Large intestine (tissue), 3 donors: Measurements from ENCODE around the gene MAN1B1. TPM values are rescaled to one million over a fixed set of nuclear protein-coding genes. Genes with fewer than 3 reads are reported as not detected.

Source experiments
- DNase-seq, 2 donors: peaks; one replicate each; pipeline versions ENCODE4 v3.0.0 to v3.0.0-alpha.2; 2013
- H3K27ac ChIP-seq: one replicate; pipeline ENCODE4 v1.5.1; 2013; ENCODE audit warnings: low read length
- H3K27me3 ChIP-seq: 2 replicates; pipeline ENCODE4 v1.6.1; 2013; ENCODE audit warnings: low read length; ENCODE audit not compliant: control insufficient read depth, insufficient read depth
- H3K36me3 ChIP-seq: 2 replicates; pipeline ENCODE4 v1.6.1; 2013; ENCODE audit warnings: low read length; ENCODE audit not compliant: control insufficient read depth, insufficient read depth
- H3K4me1 ChIP-seq: one replicate; pipeline ENCODE4 v1.6.1; 2013; ENCODE audit warnings: low read length; ENCODE audit not compliant: control insufficient read depth, insufficient read depth
- H3K4me3 ChIP-seq: one replicate; pipeline ENCODE4 v1.5.1; 2013; ENCODE audit warnings: low read length
- H3K9me3 ChIP-seq: one replicate; pipeline ENCODE4 v1.6.1; 2013; ENCODE audit warnings: mild to moderate bottlenecking, low read depth, low read length, moderate library complexity; ENCODE audit not compliant: control insufficient read depth
- WGBS: methylation state at CpG from one replicate; pipeline ENCODE4 v1.1.5; 2013; ENCODE audit warnings: low lambda C conversion rate; ENCODE audit not compliant: insufficient coverage; 5-methylcytosine and 5-hydroxymethylcytosine counted together
- polyA plus RNA-seq: library from polyadenylated mRNA; unstranded; fragments of 120-200 nt; gene quantifications from one replicate; pipeline ENCODE4 v1.2.1, GENCODE V29; 2013

Gene MAN1B1
- polyA plus RNA-seq, 1 donor, result 39.5 TPM

DNA sequence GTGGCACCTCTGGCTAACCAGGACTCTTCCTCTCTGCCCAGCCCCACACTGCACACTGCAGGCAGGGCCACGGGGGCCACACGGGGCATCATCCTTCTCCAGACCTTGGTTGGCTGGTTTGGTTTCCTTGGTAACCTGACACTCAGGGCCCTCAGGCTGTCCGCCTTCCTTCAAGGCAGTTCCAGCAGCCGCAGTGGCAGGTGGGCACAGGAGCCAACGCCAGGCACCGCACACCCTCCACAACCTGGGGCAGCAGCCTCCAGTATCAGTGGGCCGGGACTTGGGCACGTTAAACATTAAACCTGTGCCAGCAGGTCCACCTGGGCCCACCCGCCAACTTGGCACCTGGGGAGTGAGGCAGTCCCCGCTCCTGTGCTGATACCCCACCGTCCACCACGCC lies 42.7 kb upstream of the MAN1B1 start:
- DNase-seq, result no peak
- Histone ChIP-seq H3K27me3 (peaks cover 53% of the 10 kb centered on the region), H3K4me3 (no peak overlapping the region), H3K9me3 (peaks cover 10% of the 10 kb centered on the region), H3K36me3 (no peaks in the 10 kb centered on the region), H3K4me1 (peaks cover 23% of the 10 kb centered on the region), H3K27ac (no peak overlapping the region)
- no CpG with 5 or more reads among the region's 12 CpGs for WGBS

DNA sequence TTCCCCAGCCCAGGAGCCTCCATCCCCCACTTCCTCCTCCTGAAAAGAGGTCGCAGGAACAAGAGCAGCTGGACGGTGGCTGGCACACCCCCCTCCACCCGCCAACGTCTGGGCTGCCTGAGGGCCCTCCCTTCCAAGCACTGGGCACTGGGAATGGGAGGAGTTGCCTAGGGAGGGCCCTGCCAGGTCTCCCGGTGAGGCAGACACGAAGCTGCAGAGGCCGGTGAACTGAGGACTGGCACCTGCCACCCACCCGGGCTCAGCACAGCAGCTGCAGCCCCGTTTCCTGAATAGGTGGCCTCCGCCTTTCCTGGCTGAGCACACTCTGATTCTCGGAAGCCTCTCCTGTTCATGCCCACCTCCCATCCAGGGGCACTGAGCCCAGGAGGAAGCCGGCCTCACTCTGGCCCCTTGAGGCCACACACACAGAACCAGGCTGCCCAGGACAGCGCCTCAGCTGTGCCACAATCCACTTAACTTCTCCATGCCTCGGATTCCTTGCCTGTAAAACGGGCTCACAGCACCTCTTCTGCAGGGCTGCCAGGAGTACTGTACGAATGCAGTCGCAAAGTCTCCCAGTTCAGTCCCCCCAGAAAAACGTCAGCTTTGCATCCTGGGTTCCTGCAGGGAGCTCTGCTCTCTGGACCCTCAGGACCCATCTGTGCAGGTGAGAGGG lies 42.1 kb upstream of the MAN1B1 start:
- Histone ChIP-seq H3K36me3 (no peaks in the 10 kb centered on the region), H3K4me3 (peak overlapping the region; percentile 28), H3K27me3 (peaks cover 59% of the 10 kb centered on the region), H3K4me1 (peaks cover 23% of the 10 kb centered on the region), H3K9me3 (peaks cover 12% of the 10 kb centered on the region), H3K27ac (no peak overlapping the region)
- WGBS, result no CpG with 5 or more reads among the region's 18 CpGs
- no peak for DNase-seq

DNA sequence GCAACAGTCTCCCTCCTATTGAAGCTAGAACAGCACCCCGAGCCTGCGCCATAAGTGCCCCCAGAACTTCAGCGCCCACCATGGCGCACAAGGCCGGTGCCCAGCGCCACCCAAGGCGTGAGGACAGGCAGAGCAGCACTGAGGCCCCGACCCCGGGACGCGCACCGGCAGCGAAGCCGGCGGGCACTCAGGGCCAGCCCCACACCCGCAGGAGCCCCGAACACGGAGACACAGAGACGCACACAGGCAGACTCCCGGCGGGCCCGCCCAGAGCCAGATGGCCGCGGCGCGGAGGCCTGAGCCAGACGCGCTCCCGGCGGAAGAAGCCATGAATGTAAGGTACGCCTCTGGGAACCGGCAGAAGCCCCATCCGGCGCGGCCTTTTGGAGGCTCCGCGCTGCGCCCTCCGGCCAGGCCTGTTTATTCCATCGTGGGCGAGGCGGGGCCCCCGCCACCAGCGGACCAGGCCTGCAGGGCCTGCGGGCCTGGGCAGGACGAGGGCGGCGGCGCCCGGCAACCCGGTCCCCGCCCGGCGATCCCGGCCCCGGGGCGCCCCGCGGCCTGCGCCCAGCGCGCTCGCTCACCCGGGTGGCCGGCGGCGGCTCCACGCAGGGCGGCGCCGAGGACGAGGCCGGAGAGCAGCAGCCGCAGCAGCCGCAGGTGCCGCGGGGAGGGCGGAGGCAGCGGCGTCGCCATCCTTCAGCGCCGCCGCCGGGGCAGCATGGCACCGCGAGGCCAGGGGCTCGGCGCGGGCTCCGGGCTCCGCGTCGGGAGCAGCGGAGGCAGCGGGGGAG lies 41.3 kb upstream of the MAN1B1 start:
- DNase-seq, result peak in 1 of 2 donors; percentile 50
- peaks cover 68% of the 10 kb centered on the region for H3K27me3 ChIP-seq
- H3K27ac ChIP-seq, result no peak overlapping the region
- peak overlapping the region; percentile 28 for H3K4me3 ChIP-seq
- no CpG with 5 or more reads among the region's 96 CpGs for WGBS
- peaks cover 23% of the 10 kb centered on the region for H3K4me1 ChIP-seq
- peaks cover 10% of the 10 kb centered on the region for H3K9me3 ChIP-seq
- no peaks in the 10 kb centered on the region for H3K36me3 ChIP-seq

DNA sequence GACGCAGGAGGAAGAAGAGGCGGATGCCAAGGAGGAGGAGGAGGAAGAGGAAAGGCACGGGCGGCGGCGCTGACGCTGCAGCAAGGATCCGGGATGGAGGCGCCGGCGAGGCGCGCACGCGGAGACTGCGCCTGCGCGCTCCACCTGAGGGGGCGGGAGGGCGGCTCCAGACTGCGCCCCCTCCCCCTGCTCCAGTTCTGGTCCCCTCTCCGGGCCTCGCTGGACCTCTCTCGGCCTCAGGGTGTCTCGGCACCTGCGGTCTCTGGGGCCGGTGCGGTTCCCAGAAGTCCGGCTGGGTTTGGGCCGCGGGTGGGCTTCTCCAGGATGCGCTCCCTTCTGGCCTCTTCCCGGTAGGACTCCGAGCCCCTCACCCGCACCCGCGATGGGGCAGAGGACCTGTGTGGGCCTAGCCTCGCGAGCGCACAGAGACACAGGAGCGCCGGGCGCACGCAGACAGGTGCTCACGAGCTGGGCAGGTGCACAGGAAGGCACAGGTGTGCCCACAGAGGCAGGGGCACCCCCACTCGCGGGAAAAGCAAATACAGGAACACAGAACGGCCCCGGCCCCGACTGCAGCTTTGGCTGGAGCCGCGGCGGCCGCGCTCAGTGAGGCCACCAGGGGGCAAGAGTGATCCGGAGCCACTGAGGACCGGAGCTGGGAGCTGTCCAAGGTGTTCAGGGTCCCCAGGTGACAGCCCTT lies 40.5 kb upstream of the MAN1B1 start, which contains the start of gene NPDC1:
Gene NPDC1, minus strand, starts transcription at position 90 of the 700 bp plus-strand sequence. CDS start 188 bp downstream, outside the sequence.
- no CpG with 5 or more reads among the region's 57 CpGs for WGBS
- peaks cover 23% of the 10 kb centered on the region for H3K4me1 ChIP-seq
- H3K27me3 ChIP-seq, result peaks cover 71% of the 10 kb centered on the region
- no peaks in the 10 kb centered on the region for H3K36me3 ChIP-seq
- peak; percentile 66 to 68 for DNase-seq
- H3K4me3 ChIP-seq, result peak within 1 kb of the TSS; percentile 28
- H3K9me3 ChIP-seq, result peaks cover 8% of the 10 kb centered on the region
- H3K27ac ChIP-seq, result peak within 1 kb of the TSS; percentile 23

DNA sequence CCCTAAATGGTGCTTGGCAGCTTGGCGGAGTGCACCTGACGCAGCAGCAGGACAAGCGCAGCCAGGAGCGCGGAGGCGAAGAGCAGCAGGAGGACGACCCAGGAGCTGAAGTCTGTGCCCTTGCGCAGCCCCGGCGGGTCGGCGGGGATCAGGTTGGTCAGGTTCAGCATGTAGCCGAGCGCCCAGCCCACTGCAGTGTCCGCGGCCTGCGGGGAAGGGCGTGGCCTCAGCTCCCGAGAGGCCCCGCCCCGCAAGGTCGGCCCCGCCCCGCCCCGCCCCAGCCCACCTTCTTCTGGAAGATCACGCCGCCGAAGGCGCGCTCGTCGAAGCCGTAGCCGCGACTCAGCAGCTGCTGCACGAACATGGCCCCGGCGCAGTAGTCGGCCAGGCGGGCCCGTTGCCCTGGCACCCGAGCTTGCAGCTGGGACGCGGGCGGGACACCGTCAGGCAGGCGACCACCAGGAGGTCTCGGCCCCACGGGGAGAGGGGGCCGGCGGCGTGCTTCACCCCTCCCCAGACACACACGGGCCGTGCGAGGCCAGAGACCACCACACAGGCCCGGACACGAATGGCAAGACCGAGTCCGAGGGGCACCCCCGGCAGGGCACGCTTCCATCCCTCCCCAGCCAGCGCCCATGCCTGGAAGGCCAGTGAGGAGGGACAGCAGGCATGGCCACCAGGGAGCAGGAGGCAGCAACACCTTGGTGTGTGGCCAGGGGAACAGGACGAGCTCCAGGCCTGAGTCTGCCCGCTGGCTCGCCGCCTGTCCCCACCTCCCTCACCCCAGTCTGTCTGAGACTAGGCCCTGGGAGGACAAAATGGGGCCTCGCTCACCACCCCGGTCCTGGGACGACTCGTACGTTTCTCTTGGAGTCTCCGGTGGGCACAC lies 37.9 kb upstream of the MAN1B1 start:
- Histone ChIP-seq H3K4me3 (no peak overlapping the region), H3K9me3 (peaks cover 8% of the 10 kb centered on the region), H3K27ac (no peak overlapping the region), H3K36me3 (no peaks in the 10 kb centered on the region), H3K27me3 (peaks cover 83% of the 10 kb centered on the region), H3K4me1 (peaks cover 22% of the 10 kb centered on the region)
- WGBS, result no CpG with 5 or more reads among the region's 72 CpGs
- DNase-seq, result no peak

DNA sequence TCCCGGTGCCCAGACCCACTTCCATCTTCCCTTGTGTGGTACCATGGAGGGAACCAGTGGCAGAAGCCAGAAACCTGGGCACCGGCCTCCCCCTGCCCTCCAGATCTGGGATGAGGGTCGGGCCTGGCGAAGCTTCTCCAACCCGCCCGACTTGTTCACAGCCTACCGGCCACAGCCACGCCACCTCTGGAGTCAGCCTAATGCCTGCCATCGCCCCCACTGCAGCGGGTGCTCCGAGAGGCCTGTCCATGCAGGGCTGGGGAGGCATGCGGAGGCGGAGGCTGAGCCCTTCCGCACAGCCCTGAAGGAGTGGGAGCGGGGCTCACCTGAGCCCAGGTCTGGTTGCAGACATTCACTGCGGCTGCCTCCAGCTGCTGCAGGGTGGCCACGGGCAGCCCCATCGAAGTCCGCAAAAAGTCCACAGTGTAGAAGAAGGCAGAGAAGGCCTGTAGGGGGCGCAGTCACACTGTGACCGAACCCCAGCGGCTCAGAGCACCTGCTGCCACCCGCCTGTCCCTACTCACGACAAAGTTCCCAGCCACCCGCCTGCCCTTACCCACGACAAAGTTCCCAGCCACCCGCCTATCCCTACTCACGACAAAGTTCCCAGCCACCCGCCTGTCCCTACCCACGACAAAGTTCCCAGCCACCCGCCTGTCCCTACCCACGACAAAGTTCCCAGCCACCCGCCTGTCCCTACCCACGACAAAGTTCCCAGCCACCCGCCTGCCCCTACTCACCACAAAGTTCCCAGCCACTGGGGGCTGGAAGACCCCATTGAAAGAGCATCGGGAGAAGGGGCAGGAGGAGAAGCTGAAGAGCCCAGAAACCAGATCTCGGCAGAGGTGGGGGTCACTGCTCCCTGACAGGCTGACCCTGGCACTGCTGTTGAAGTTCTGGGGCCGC lies 37.0 kb upstream of the MAN1B1 start:
- Histone ChIP-seq H3K27me3 (peaks cover 80% of the 10 kb centered on the region), H3K36me3 (no peaks in the 10 kb centered on the region), H3K9me3 (peaks cover 8% of the 10 kb centered on the region), H3K4me3 (no peak overlapping the region), H3K27ac (no peak overlapping the region), H3K4me1 (peaks cover 23% of the 10 kb centered on the region)
- DNase-seq, result peak in 1 of 2 donors; percentile 55
- 56% methylated on average over 10 of the region's 38 CpGs for WGBS

DNA sequence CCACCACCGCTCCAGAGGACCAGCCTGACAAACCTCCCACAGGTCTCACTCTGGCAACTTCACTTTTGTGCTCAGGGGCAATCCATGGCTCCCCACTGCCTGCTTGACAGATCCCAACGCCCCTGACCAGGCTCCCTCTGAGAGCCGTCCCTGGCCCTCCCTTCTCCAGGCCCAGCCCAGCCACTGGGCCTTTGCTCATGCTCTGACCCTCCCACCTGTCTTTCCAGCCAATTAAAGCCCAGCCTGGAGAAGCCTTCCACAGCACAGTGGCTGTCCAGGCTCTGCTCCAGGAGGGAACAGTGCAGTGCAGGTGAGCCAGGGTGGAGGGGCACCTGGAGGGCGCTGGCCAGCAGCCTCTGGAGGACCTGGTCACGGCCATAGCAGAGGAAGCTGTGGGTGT lies 36.2 kb upstream of the MAN1B1 start:
- peaks cover 72% of the 10 kb centered on the region for H3K27me3 ChIP-seq

DNA sequence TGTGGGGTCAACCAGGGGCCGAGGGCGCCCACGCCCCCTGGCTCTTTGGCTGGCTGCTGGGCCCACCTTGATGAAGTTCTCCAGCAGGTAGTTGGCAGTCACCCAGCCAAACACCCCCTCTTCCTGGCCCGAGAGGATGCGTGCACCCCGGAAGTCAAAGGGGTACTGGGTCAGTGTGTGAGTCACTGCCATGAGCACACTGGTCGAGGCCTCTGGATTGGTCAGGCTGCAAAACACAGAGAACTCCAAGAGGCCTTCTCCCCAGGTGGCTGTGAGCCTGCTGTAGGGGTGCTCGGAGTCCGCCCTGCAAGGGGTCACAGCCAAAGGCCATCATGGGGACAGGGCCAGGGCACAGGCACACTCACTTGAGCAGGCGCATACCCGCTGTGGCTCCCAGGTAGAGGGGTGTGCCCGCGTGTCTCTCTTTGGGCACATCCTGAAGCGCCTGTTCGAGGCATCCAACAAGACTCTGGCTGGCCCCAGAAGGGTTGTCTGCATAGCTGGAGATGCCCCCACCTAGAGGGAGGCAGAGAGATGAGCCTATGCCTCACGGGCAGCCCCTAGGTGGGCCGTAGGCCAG lies 35.5 kb upstream of the MAN1B1 start:
- DNase-seq, result no peak
- Histone ChIP-seq H3K9me3 (peaks cover 6% of the 10 kb centered on the region), H3K27me3 (peaks cover 68% of the 10 kb centered on the region), H3K4me3 (no peak overlapping the region), H3K4me1 (peaks cover 28% of the 10 kb centered on the region), H3K27ac (no peak overlapping the region), H3K36me3 (no peaks in the 10 kb centered on the region)
- WGBS, result no CpG with 5 or more reads among the region's 17 CpGs

More for the DNA sequence above, 36.2 kb upstream of the MAN1B1 start:
- H3K27ac ChIP-seq, result no peak overlapping the region
- H3K36me3 ChIP-seq, result no peaks in the 10 kb centered on the region
- no CpG with 5 or more reads among the region's 5 CpGs for WGBS
- peaks cover 24% of the 10 kb centered on the region for H3K4me1 ChIP-seq
- H3K4me3 ChIP-seq, result no peak overlapping the region
- H3K9me3 ChIP-seq, result peaks cover 8% of the 10 kb centered on the region
- no peak for DNase-seq

DNA sequence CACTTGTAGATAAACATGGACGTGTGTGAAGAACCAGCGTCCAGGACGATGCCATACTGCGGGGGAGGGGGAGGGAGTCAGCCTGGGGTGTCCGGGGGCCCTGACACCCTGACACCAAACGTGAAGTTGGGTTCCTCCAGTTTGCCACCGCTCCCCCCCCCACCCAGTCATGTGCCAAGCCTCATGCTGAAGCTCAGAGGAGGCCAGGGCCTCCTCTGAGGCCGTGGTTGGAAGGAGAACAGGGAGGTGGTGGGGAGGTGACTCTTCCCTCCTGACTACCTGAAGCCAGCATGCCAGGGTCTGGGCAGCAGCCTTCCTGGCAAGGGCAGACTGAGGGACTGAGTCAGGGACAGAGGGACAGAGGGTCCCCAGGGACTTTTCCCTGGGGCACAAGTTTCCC lies 34.5 kb upstream of the MAN1B1 start:
- peaks cover 3% of the 10 kb centered on the region for H3K9me3 ChIP-seq
- peaks cover 25% of the 10 kb centered on the region for H3K4me1 ChIP-seq
- H3K27ac ChIP-seq, result no peak overlapping the region
- no peaks in the 10 kb centered on the region for H3K36me3 ChIP-seq
- H3K4me3 ChIP-seq, result no peak overlapping the region
- DNase-seq, result no peak
- WGBS, result no CpG with 5 or more reads among the region's 8 CpGs
- H3K27me3 ChIP-seq, result peaks cover 59% of the 10 kb centered on the region
